Neural cell (in vitro differentiated cells): ENCODE results near the gene ARHGAP35. TPM values are rescaled to one million over a fixed set of nuclear protein-coding genes. Genes with fewer than 3 reads are reported as not detected.

Experiments
- H2AFZ ChIP-seq: fragments of 200-600, 300-800 bp; sonication (generic), shearing (Covaris generic); 2 replicates; pipeline ENCODE4 v1.6.0; 2014; ENCODE audit warnings: low read depth, mild to moderate bottlenecking, antibody characterized with exemption, low read length, moderate library complexity
- H3F3A ChIP-seq: fragments of 200-600 bp; shearing (Covaris generic); 2 replicates; pipeline ENCODE4 v1.6.1; 2016; ENCODE audit warnings: mild to moderate bottlenecking, moderate library complexity, mixed read lengths, antibody characterized with exemption, low read length; ENCODE audit not compliant: insufficient read depth, poor library complexity, severe bottlenecking
- H3K27ac ChIP-seq: fragments of 200-600, 300-800 bp; sonication (generic), shearing (Covaris generic); 2 replicates; pipeline ENCODE4 v1.5.1; 2014; ENCODE audit warnings: mild to moderate bottlenecking, low read length, moderate library complexity
- H3K27me3 ChIP-seq: fragments of 300-800, 200-600 bp; sonication (generic), shearing (Covaris generic); 2 replicates; pipeline ENCODE4 v1.6.0; 2014; ENCODE audit warnings: mild to moderate bottlenecking, low read depth, low read length, moderate library complexity; ENCODE audit not compliant: insufficient read depth
- H3K36me3 ChIP-seq: fragments of 300-800, 200-600 bp; sonication (generic), shearing (Covaris generic); 2 replicates; pipeline ENCODE4 v1.5.1; 2014; ENCODE audit warnings: mild to moderate bottlenecking, antibody characterized with exemption, low read length, moderate library complexity; ENCODE audit not compliant: insufficient read depth
- H3K4me2 ChIP-seq: fragments of 300-800, 200-600 bp; sonication (generic), shearing (Covaris generic); 2 replicates; pipeline ENCODE4 v1.6.0; 2014; ENCODE audit warnings: mild to moderate bottlenecking, low read length
- H3K4me3 ChIP-seq: fragments of 300-800, 200-600 bp; sonication (generic), shearing (Covaris generic); 2 replicates; pipeline ENCODE4 v1.5.1; 2014; ENCODE audit warnings: mild to moderate bottlenecking, low read length, moderate library complexity
- H3K79me2 ChIP-seq: fragments of 200-600 bp; shearing (Covaris generic); replicated peaks from 2 replicates; pipeline ENCODE4 v1.6.0; 2014; ENCODE audit warnings: mild to moderate bottlenecking, low read length, moderate library complexity; ENCODE audit not compliant: insufficient read depth
- H3K9ac ChIP-seq: fragments of 300-800, 200-600 bp; sonication (generic), shearing (Covaris generic); 2 replicates; pipeline ENCODE4 v1.6.1; 2016; ENCODE audit warnings: mild to moderate bottlenecking, low read length, mixed read lengths
- H3K9me2 ChIP-seq: fragments of 200-600 bp; shearing (Covaris generic); 2 replicates; pipeline ENCODE4 v1.6.1; 2016; ENCODE audit warnings: mild to moderate bottlenecking, low read length, mixed read lengths; ENCODE audit not compliant: insufficient read depth
- H3K9me3 ChIP-seq: fragments of 200-600, 300-800 bp; sonication (generic), shearing (Covaris generic); 2 replicates; pipeline ENCODE4 v1.6.1; 2016; ENCODE audit warnings: mild to moderate bottlenecking, mixed run types, low read length, moderate library complexity, mixed read lengths
- H4K20me1 ChIP-seq: fragments of 200-600 bp; shearing (Covaris generic); 2 replicates; pipeline ENCODE4 v1.6.1; 2016; ENCODE audit warnings: mild to moderate bottlenecking, mixed run types; ENCODE audit not compliant: insufficient read depth
- CTCF ChIP-seq: fragments of 450-650 bp; IDR thresholded peaks from 2 replicates; pipeline ENCODE4 v1.5.1; 2014; ENCODE audit warnings: antibody characterized with exemption, mild to moderate bottlenecking, moderate library complexity; ENCODE audit not compliant: poor library complexity, severe bottlenecking
- EP300 ChIP-seq: fragments of 450-650 bp; conservative IDR thresholded peaks from 2 replicates; pipeline ENCODE4 v1.6.1; 2014; ENCODE audit warnings: antibody characterized with exemption, mild to moderate bottlenecking, moderate library complexity; ENCODE audit not compliant: poor library complexity, severe bottlenecking
- EZH2 ChIP-seq: fragments of 200-600, 300-800 bp; shearing (Covaris generic), sonication (generic); IDR thresholded peaks from 2 replicates; pipeline ENCODE4 v1.6.1; 2014; ENCODE audit warnings: antibody characterized with exemption, low read length, borderline replicate concordance, mild to moderate bottlenecking; ENCODE audit not compliant: insufficient read depth, poor library complexity, severe bottlenecking
- MXI1 ChIP-seq: fragments of 450-650 bp; conservative IDR thresholded peaks from 2 replicates; pipeline ENCODE4 v1.6.1; 2014; ENCODE audit warnings: antibody characterized with exemption, mild to moderate bottlenecking; ENCODE audit not compliant: poor library complexity, severe bottlenecking
- POLR2AphosphoS5 ChIP-seq: IDR thresholded peaks from 2 replicates; pipeline ENCODE4 v1.6.1; 2012
- RAD21 ChIP-seq: fragments of 450-650 bp; conservative IDR thresholded peaks from 2 replicates; pipeline ENCODE4 v1.6.1; 2014; ENCODE audit warnings: antibody characterized with exemption, mild to moderate bottlenecking, moderate library complexity
- REST ChIP-seq: IDR thresholded peaks from 2 replicates; pipeline ENCODE4 v1.6.1; 2012; ENCODE audit warnings: borderline replicate concordance
- SMC3 ChIP-seq: fragments of 450-650 bp; conservative IDR thresholded peaks from 2 replicates; pipeline ENCODE4 v1.6.1; 2014; ENCODE audit warnings: antibody characterized with exemption, mild to moderate bottlenecking, moderate library complexity; ENCODE audit not compliant: poor library complexity
- TAF1 ChIP-seq: IDR thresholded peaks from 2 replicates; pipeline ENCODE4 v1.6.1; 2012; ENCODE audit warnings: low read depth
- polyA plus RNA-seq: library from polyadenylated mRNA; depleted of rRNA; stranded (reverse); fragments of >200 nt; gene quantifications from 2 replicates; pipeline ENCODE4 v1.2.3, GENCODE V29; 2014

ARHGAP35 gene
- polyA plus RNA-seq, 1 donor from 2014 or later, result 29.5 TPM

- no peaks in the 10 kb centered on the region for H3K36me3 ChIP-seq
- no peaks in the 10 kb centered on the region for H3K9me2 ChIP-seq
- H3K4me2 ChIP-seq, result no peak overlapping the region
- H4K20me1 ChIP-seq, result no peaks in the 10 kb centered on the region
- no peak overlapping the region for H3K9ac ChIP-seq
- no peak overlapping the region for H2AFZ ChIP-seq
- TF ChIP-seq MXI1, result no peak
- no peak for TF ChIP-seq SMC3
- peaks cover 4% of the 10 kb centered on the region for H3K79me2 ChIP-seq
- no peaks in the 10 kb centered on the region for H3K27me3 ChIP-seq
- no peak overlapping the region for H3K27ac ChIP-seq
- no peak overlapping the region for H3K4me3 ChIP-seq
- peaks cover 5% of the 10 kb centered on the region for H3F3A ChIP-seq
- H3K9me3 ChIP-seq, result no peaks in the 10 kb centered on the region
Observed at GRCh38 chr19:46848389-46848788, 12.4 kb upstream of the ARHGAP35 start.

- Histone ChIP-seq H3K9me2 (no peaks in the 10 kb centered on the region), H3K36me3 (no peaks in the 10 kb centered on the region), H3K4me3 (peak overlapping the region; percentile 80), H3K9me3 (no peaks in the 10 kb centered on the region), H3K9ac (peak overlapping the region; percentile 84), H3K27ac (peak overlapping the region; percentile 89), H3F3A (peaks cover 5% of the 10 kb centered on the region), H3K79me2 (peaks cover 4% of the 10 kb centered on the region), H4K20me1 (no peaks in the 10 kb centered on the region), H2AFZ (peak overlapping the region; percentile 15), H3K27me3 (no peaks in the 10 kb centered on the region), H3K4me2 (peak overlapping the region; percentile 83)
- TF ChIP-seq CTCF, result no peak
- TF ChIP-seq REST, result no peak
- no peak for TF ChIP-seq SMC3
- no peak for TF ChIP-seq POLR2AphosphoS5
- no peak for TF ChIP-seq TAF1
- TF ChIP-seq EZH2, result no peak
- TF ChIP-seq EP300, result no peak
- no peak for TF ChIP-seq MXI1
- TF ChIP-seq RAD21, result no peak
Observed at GRCh38 chr19:46849610-46850009, 11.2 kb upstream of the ARHGAP35 start.
